HAP-1 (cell line): Measurements from ENCODE around the gene C1orf87.

Experiments used
- DNase-seq, 2 experiments: peaks; one replicate each; pipeline ENCODE4 v3.0.0-alpha.2; 2016 to 2020; ENCODE audit warnings: low spot score in 2 of 2
- H3K27me3 ChIP-seq: fragments of 250-450 bp; sonication (Bioruptor Pico); 2 replicates; pipeline ENCODE4 v1.5.1; 2020; ENCODE audit warnings: low read depth, mild to moderate bottlenecking, moderate library complexity
- H3K36me3 ChIP-seq: fragments of 250-450 bp; sonication (Bioruptor Pico); replicated peaks from 2 replicates; pipeline ENCODE4 v1.5.1; 2020; ENCODE audit warnings: mild to moderate bottlenecking
- H3K4me1 ChIP-seq: fragments of 250-450 bp; sonication (Bioruptor Pico); 2 replicates; pipeline ENCODE4 v1.5.1; 2020; ENCODE audit warnings: mild to moderate bottlenecking
- H3K4me3 ChIP-seq: fragments of 250-450 bp; sonication (Bioruptor Pico); 2 replicates; pipeline ENCODE4 v1.5.1; 2020; ENCODE audit warnings: mild to moderate bottlenecking, moderate library complexity
- H3K9me3 ChIP-seq: fragments of 250-450 bp; sonication (Bioruptor Pico); 2 replicates; pipeline ENCODE4 v1.5.1; 2020; ENCODE audit warnings: mild to moderate bottlenecking, moderate library complexity
- in situ Hi-C: fragments of 300-500 bp; cut with MboI; formaldehyde crosslinking; loops from 3 replicates; pipeline ENCODE4 v1.14.3; 2020; ENCODE audit warnings: low sequenced_read_pairs, inconsistent platforms, mixed read lengths

C1orf87 gene

GRCh38 chr1:60073605-60074278 is at the start of gene C1orf87:
Gene C1orf87 (minus strand): TSS chr1:60073770. CDS start chr1:60072643, 1,127 bp downstream.
- DNase-seq = no peak
- Histone ChIP-seq H3K4me3 (no peak within 1 kb of the TSS), H3K9me3 (no peaks in the 10 kb centered on the region), H3K36me3 (no peaks in the 10 kb centered on the region), H3K4me1 (no peaks in the 10 kb centered on the region), H3K27me3 (peaks cover 2% of the 10 kb centered on the region; the same call in 1 of the 2 replicates)
- in situ Hi-C loops = no loop called here

- Histone ChIP-seq H3K27me3 (no peaks in the 10 kb centered on the region), H3K9me3 (no peaks in the 10 kb centered on the region), H3K4me1 (no peaks in the 10 kb centered on the region), H3K4me3 (no peak overlapping the region), H3K36me3 (no peaks in the 10 kb centered on the region)
- in situ Hi-C loops = no loop called here
- no peak for DNase-seq
Measured at GRCh38 chr1:60118085-60118484, 44.5 kb upstream of the C1orf87 start.

GRCh38 chr1:60114745-60115318 is 41.3 kb upstream of the C1orf87 start:
- H3K9me3 ChIP-seq = no peaks in the 10 kb centered on the region
- no peaks in the 10 kb centered on the region for H3K27me3 ChIP-seq
- no peaks in the 10 kb centered on the region for H3K36me3 ChIP-seq
- H3K4me1 ChIP-seq = no peaks in the 10 kb centered on the region
- DNase-seq = no peak
- in situ Hi-C loops = no loop called here
- H3K4me3 ChIP-seq = no peak overlapping the region

- Histone ChIP-seq H3K4me1 (no peaks in the 10 kb centered on the region), H3K9me3 (no peaks in the 10 kb centered on the region), H3K36me3 (no peaks in the 10 kb centered on the region), H3K4me3 (no peak overlapping the region), H3K27me3 (no peaks in the 10 kb centered on the region)
- in situ Hi-C loops = no loop called here
- no peak for DNase-seq
Measured at GRCh38 chr1:60113596-60113995, 40.0 kb upstream of the C1orf87 start.

- Histone ChIP-seq H3K4me1 (no peaks in the 10 kb centered on the region), H3K4me3 (no peak overlapping the region), H3K36me3 (no peaks in the 10 kb centered on the region), H3K27me3 (no peaks in the 10 kb centered on the region), H3K9me3 (no peaks in the 10 kb centered on the region)
- no peak for DNase-seq
- in situ Hi-C loops = no loop called here
Measured at GRCh38 chr1:60113028-60113427, 39.5 kb upstream of the C1orf87 start.

- H3K9me3 ChIP-seq = no peaks in the 10 kb centered on the region
- in situ Hi-C loops = no loop called here
- no peak for DNase-seq
- no peak overlapping the region for H3K4me3 ChIP-seq
- no peaks in the 10 kb centered on the region for H3K27me3 ChIP-seq
- no peaks in the 10 kb centered on the region for H3K36me3 ChIP-seq
- H3K4me1 ChIP-seq = no peaks in the 10 kb centered on the region
Measured at GRCh38 chr1:60111716-60112115, 38.1 kb upstream of the C1orf87 start.

- Histone ChIP-seq H3K36me3 (no peaks in the 10 kb centered on the region), H3K4me1 (no peaks in the 10 kb centered on the region), H3K4me3 (no peak overlapping the region), H3K27me3 (no peaks in the 10 kb centered on the region), H3K9me3 (no peaks in the 10 kb centered on the region)
- no peak for DNase-seq
- in situ Hi-C loops = no loop called here
Measured at GRCh38 chr1:60111118-60111517, 37.5 kb upstream of the C1orf87 start.

GRCh38 chr1:60108196-60108595 is 34.6 kb upstream of the C1orf87 start:
- no peak overlapping the region for H3K4me3 ChIP-seq
- in situ Hi-C loops = no loop called here
- no peak for DNase-seq
- no peaks in the 10 kb centered on the region for H3K4me1 ChIP-seq
- H3K27me3 ChIP-seq = no peaks in the 10 kb centered on the region
- no peaks in the 10 kb centered on the region for H3K36me3 ChIP-seq
- no peaks in the 10 kb centered on the region for H3K9me3 ChIP-seq

GRCh38 chr1:60103186-60103585 is 29.6 kb upstream of the C1orf87 start:
- in situ Hi-C loops = no loop called here
- H3K9me3 ChIP-seq = no peaks in the 10 kb centered on the region
- no peaks in the 10 kb centered on the region for H3K4me1 ChIP-seq
- DNase-seq = no peak
- H3K36me3 ChIP-seq = no peaks in the 10 kb centered on the region
- no peaks in the 10 kb centered on the region for H3K27me3 ChIP-seq
- no peak overlapping the region for H3K4me3 ChIP-seq

GRCh38 chr1:60102267-60103061 is 28.9 kb upstream of the C1orf87 start:
- in situ Hi-C loops = no loop called here
- H3K4me3 ChIP-seq = no peak overlapping the region
- H3K36me3 ChIP-seq = no peaks in the 10 kb centered on the region
- H3K4me1 ChIP-seq = no peaks in the 10 kb centered on the region
- H3K9me3 ChIP-seq = no peaks in the 10 kb centered on the region
- no peak for DNase-seq
- no peaks in the 10 kb centered on the region for H3K27me3 ChIP-seq

- in situ Hi-C loops = no loop called here
Measured at GRCh38 chr1:60101516-60101915, 27.9 kb upstream of the C1orf87 start.

GRCh38 chr1:60091195-60091715 is 17.7 kb upstream of the C1orf87 start:
- H3K9me3 ChIP-seq = no peaks in the 10 kb centered on the region
- in situ Hi-C loops = no loop called here
- no peaks in the 10 kb centered on the region for H3K4me1 ChIP-seq
- H3K4me3 ChIP-seq = no peak overlapping the region
- DNase-seq = no peak
- no peaks in the 10 kb centered on the region for H3K36me3 ChIP-seq
- H3K27me3 ChIP-seq = no peaks in the 10 kb centered on the region; the same call in 1 of the 2 replicates

More at GRCh38 chr1:60101516-60101915, 27.9 kb upstream of the C1orf87 start:
- Histone ChIP-seq H3K4me1 (no peaks in the 10 kb centered on the region), H3K4me3 (no peak overlapping the region), H3K9me3 (no peaks in the 10 kb centered on the region), H3K27me3 (no peaks in the 10 kb centered on the region), H3K36me3 (no peaks in the 10 kb centered on the region)
- no peak for DNase-seq

- Histone ChIP-seq H3K36me3 (no peaks in the 10 kb centered on the region), H3K4me3 (no peak overlapping the region), H3K9me3 (no peaks in the 10 kb centered on the region), H3K4me1 (no peaks in the 10 kb centered on the region), H3K27me3 (no peaks in the 10 kb centered on the region; the same call in 1 of the 2 replicates)
- in situ Hi-C loops = no loop called here
- no peak for DNase-seq
Measured at GRCh38 chr1:60090655-60091054, 17.1 kb upstream of the C1orf87 start.

GRCh38 chr1:60088620-60089155 is 15.1 kb upstream of the C1orf87 start:
- Histone ChIP-seq H3K4me3 (no peak overlapping the region), H3K36me3 (no peaks in the 10 kb centered on the region), H3K4me1 (no peaks in the 10 kb centered on the region), H3K9me3 (no peaks in the 10 kb centered on the region), H3K27me3 (no peaks in the 10 kb centered on the region; the same call in 1 of the 2 replicates)
- no peak for DNase-seq
- in situ Hi-C loops = no loop called here
